HG02840 (cell line): ENCODE data around the gene CDH4.

ENCODE experiments used
- ATAC-seq: cut with Tn5 transposase; IDR thresholded peaks from one replicate; pipeline ENCODE4 v1.9.1; 2021; ENCODE audit warnings: mild to moderate bottlenecking, moderate library complexity, moderate number of reproducible peaks; ENCODE audit not compliant: unreplicated experiment, low FRiP score

Gene CDH4

GRCh38 chr20:61320691-61321425, 68.8 kb downstream of the CDH4 start:
- no peak for ATAC-seq

GRCh38 chr20:61321481-61321880, 69.4 kb downstream of the CDH4 start:
- ATAC-seq, result no peak

GRCh38 chr20:61322151-61322865, 70.2 kb downstream of the CDH4 start:
- ATAC-seq, result no peak

GRCh38 chr20:61324906-61325305, 72.8 kb downstream of the CDH4 start:
- no peak for ATAC-seq

GRCh38 chr20:61325718-61326117, 73.7 kb downstream of the CDH4 start:
- no peak for ATAC-seq

GRCh38 chr20:61328911-61329558, 77.0 kb downstream of the CDH4 start:
- no peak for ATAC-seq

GRCh38 chr20:61330441-61330840, 78.4 kb downstream of the CDH4 start:
- no peak for ATAC-seq

- ATAC-seq, result no peak
Observed at GRCh38 chr20:61331543-61331942, 79.5 kb downstream of the CDH4 start.

GRCh38 chr20:61332016-61332975, 80.2 kb downstream of the CDH4 start:
- no peak for ATAC-seq

- ATAC-seq, result no peak
Observed at GRCh38 chr20:61333484-61334108, 81.5 kb downstream of the CDH4 start.

GRCh38 chr20:61340157-61340556, 88.1 kb downstream of the CDH4 start:
- no peak for ATAC-seq

GRCh38 chr20:61341605-61342004, 89.5 kb downstream of the CDH4 start:
- no peak for ATAC-seq

GRCh38 chr20:61343934-61344333, 91.9 kb downstream of the CDH4 start:
- no peak for ATAC-seq

- no peak for ATAC-seq
Observed at GRCh38 chr20:61345656-61346055, 93.6 kb downstream of the CDH4 start.

GRCh38 chr20:61346996-61347395, 94.9 kb downstream of the CDH4 start:
- no peak for ATAC-seq

- ATAC-seq, result no peak
Observed at GRCh38 chr20:61347443-61347842, 95.4 kb downstream of the CDH4 start.

- no peak for ATAC-seq
Observed at GRCh38 chr20:61349447-61350165, 97.5 kb downstream of the CDH4 start.

GRCh38 chr20:61350500-61351250, 98.6 kb downstream of the CDH4 start:
- no peak for ATAC-seq
